Type B pancreatic cell (in vitro differentiated cells): ENCODE measurements around the gene PAFAH1B2. TPM values are rescaled to one million over a fixed set of nuclear protein-coding genes. Genes with fewer than 3 reads are reported as not detected.
"Not testable (repeated sequence)": the region's sequence is repeated elsewhere in the genome, so short reads cannot be mapped to it uniquely, and the experiment has no call there.

Experiments used
- DNase-seq: peaks from one replicate; pipeline ENCODE4 v3.0.0; 2021; ENCODE audit warnings: mixed read lengths; ENCODE audit not compliant: unreplicated experiment; ENCODE audit errors: extremely low spot score
- H3K27ac Mint-ChIP-seq: 2 replicates; pipeline ENCODE4 v1.8.0; 2021; ENCODE audit warnings: mild to moderate bottlenecking, mixed read lengths
- H3K27me3 Mint-ChIP-seq: 2 replicates; pipeline ENCODE4 v1.8.0; 2021; ENCODE audit warnings: mixed read lengths
- H3K36me3 Mint-ChIP-seq: 2 replicates; pipeline ENCODE4 v1.8.0; 2021; ENCODE audit warnings: mixed read lengths
- H3K4me1 Mint-ChIP-seq: one replicate; pipeline ENCODE4 v1.8.0; 2021; ENCODE audit warnings: mixed read lengths; ENCODE audit not compliant: unreplicated experiment
- H3K4me3 Mint-ChIP-seq: 2 replicates; pipeline ENCODE4 v1.8.0; 2021; ENCODE audit warnings: mild to moderate bottlenecking, mixed read lengths
- H3K9me3 Mint-ChIP-seq: 2 replicates; pipeline ENCODE4 v1.8.0; 2021; ENCODE audit warnings: mixed read lengths
- CTCF ChIP-seq: fragments of 200-600 bp; sonication (generic); conservative IDR thresholded peaks from 2 replicates; pipeline ENCODE4 v1.5.0; 2021; ENCODE audit warnings: antibody characterized with exemption, mild to moderate bottlenecking
- total RNA-seq: library from RNA; stranded (reverse); gene quantifications from 2 replicates; pipeline ENCODE4 v1.2.1, GENCODE V29; 2021; ENCODE audit warnings: low replicate concordance

Gene PAFAH1B2
- total RNA-seq, 1 donor from 2014 or later: 94.5 TPM

DNA sequence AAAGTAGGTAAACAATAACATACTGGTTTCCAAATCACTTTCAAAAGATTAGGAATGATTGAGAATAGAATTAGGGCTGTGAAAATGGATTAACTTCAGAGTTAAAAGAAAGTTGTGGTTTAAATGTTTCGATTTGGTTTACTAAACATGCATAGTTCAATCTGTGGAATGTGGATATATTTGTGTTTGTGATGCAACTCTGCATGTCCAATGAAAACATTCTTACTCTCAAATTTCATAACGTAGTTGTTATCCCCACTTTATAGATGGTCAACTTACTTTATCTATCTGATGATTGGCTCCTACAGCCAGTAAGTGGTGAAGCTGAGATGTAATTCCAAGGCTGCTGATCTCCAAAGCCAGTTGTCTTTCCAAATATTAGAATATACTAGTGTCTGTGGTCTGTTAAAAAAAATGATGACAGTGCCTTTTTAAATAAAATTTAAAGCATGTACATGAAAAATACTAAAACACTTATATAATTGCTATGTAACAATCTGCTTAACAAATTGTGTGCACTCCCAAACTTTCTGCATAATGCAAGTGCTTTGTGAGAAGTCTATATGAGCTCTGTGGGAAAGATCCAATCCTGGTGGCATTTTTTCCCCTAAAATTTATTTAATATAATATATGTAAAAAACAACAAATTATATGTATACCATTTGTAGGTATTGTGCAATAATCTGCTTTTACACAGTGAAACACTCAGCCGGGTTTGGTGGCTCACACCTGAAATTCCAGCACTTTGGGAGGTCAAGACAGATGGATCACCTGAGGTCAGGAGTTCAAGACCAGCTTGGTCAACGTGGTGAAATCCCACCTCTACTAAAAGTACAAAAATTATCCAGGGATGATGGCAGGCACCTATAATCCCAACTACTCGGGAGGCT, 36.1 kb upstream of the PAFAH1B2 start:
- no peaks in the 10 kb centered on the region for H3K36me3 Mint-ChIP-seq
- no peak overlapping the region for H3K4me3 Mint-ChIP-seq
- TF ChIP-seq CTCF: no peak
- DNase-seq: no peak
- no peaks in the 10 kb centered on the region for H3K27me3 Mint-ChIP-seq
- no peaks in the 10 kb centered on the region for H3K9me3 Mint-ChIP-seq
- H3K27ac Mint-ChIP-seq: no peak overlapping the region
- H3K4me1 Mint-ChIP-seq: no peaks in the 10 kb centered on the region

DNA sequence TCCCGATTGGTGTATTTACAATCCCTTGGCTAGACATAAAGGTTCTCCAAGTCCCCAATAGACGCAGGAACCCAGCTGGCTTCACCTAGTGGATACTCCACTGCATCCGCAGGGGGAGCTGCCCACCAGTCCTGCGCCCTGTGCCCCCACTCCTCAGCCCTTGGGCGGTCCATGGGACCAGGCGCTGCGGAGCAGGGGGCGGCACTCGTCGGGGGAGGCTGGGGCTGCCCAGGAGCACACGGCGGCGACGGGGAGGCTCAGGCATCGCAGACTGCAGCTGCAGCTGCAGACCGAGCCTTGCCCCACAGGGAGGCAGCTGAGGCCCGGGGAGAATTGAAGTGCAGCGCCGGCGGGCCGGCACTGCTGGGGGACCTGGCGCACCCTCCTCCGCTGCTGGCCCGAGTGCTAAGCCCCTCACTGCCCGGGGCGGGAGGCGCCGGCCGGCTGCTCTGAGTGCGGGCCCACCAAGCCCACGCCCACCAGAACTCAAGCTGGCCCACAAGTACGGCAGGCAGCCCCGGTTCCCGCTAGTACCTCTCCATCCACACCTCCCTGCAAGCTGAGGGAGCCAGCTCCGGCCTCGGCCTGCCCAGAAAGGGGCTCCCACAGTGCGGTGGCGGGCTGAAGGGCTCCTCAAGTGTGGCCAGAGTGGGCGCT, 33.7 kb upstream of the PAFAH1B2 start:
- no peak for TF ChIP-seq CTCF
- no peak overlapping the region for H3K4me3 Mint-ChIP-seq
- no peak for DNase-seq
- no peaks in the 10 kb centered on the region for H3K27me3 Mint-ChIP-seq
- H3K4me1 Mint-ChIP-seq: no peaks in the 10 kb centered on the region
- H3K36me3 Mint-ChIP-seq: no peaks in the 10 kb centered on the region
- no peak overlapping the region for H3K27ac Mint-ChIP-seq
- no peaks in the 10 kb centered on the region for H3K9me3 Mint-ChIP-seq

DNA sequence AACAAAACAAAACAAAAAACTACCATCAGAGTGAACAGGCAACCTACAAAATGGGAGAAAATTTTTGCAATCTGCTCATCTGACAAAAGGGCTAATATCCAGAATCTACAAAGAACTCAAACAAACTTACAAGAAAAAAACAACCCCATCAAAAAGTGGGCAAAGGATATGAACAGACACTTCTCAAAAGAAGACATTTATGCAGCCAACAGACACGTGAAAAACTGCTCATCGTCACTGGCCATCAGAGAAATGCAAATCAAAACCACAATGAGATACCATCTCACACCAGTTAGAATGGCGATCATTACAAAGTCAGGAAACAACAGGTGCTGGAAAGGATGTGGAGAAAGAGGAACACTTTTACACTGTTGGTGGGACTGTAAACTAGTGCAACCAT, 31.6 kb upstream of the PAFAH1B2 start:
- not testable (repeated sequence) for H3K36me3 Mint-ChIP-seq, H3K4me3 Mint-ChIP-seq, H3K9me3 Mint-ChIP-seq, DNase-seq, H3K27ac Mint-ChIP-seq, H3K27me3 Mint-ChIP-seq, H3K4me1 Mint-ChIP-seq

GRCh38 chr11:117112939-117113338, 31.1 kb upstream of the PAFAH1B2 start:
- H3K27me3 Mint-ChIP-seq, H3K27ac Mint-ChIP-seq, DNase-seq, H3K4me3 Mint-ChIP-seq, H3K9me3 Mint-ChIP-seq, H3K4me1 Mint-ChIP-seq, H3K36me3 Mint-ChIP-seq: not testable (repeated sequence)

DNA sequence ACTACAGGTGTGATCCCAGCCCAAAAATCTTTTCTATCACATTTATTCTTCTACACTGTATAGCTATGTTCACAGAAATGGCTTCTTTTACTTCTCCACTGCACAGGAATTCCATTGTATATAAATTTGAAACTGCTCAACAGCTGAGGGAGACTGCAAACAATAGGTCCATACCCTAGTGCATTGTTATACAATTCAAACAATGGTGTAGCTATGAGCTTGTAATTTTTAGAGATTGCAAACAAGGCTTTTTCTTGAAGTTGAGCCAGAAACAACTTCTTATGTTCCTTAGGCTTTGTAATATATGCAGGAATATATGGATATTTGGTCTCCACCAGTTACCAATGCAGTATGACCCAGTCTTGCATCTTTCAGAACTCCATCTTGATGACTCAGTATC, 26.4 kb upstream of the PAFAH1B2 start:
- no peaks in the 10 kb centered on the region for H3K9me3 Mint-ChIP-seq
- no peak overlapping the region for H3K27ac Mint-ChIP-seq
- no peaks in the 10 kb centered on the region for H3K36me3 Mint-ChIP-seq
- no peaks in the 10 kb centered on the region for H3K4me1 Mint-ChIP-seq
- no peak for DNase-seq
- H3K4me3 Mint-ChIP-seq: no peak overlapping the region
- TF ChIP-seq CTCF: no peak
- no peaks in the 10 kb centered on the region for H3K27me3 Mint-ChIP-seq

GRCh38 chr11:117121176-117121575, 22.9 kb upstream of the PAFAH1B2 start:
- Mint-ChIP-seq H3K4me3 (no peak overlapping the region), H3K9me3 (no peaks in the 10 kb centered on the region), H3K27ac (no peak overlapping the region), H3K4me1 (no peaks in the 10 kb centered on the region), H3K27me3 (peaks cover 9% of the 10 kb centered on the region), H3K36me3 (no peaks in the 10 kb centered on the region)
- TF ChIP-seq CTCF: no peak
- no peak for DNase-seq
